Mucosa of descending colon (tissue), 3 donors: Measurements from ENCODE around the gene CALN1. TPM values are rescaled to one million over a fixed set of nuclear protein-coding genes. Genes with fewer than 3 reads are reported as not detected.

Source experiments
- ATAC-seq: fragments of 200-7000 bp; cut with Tn5 transposase; one replicate; pipeline ENCODE4 v1.9.1; 2020; ENCODE audit warnings: mild to moderate bottlenecking, moderate library complexity
- DNase-seq, 3 donors: peaks; one replicate each; pipeline ENCODE4 v3.0.0-alpha.2; 2020
- H3K36me3 ChIP-seq: fragments of 200-600 bp; one replicate; pipeline ENCODE4 v1.8.0; 2021; ENCODE audit warnings: low read depth, mild to moderate bottlenecking
- H3K4me1 ChIP-seq: fragments of 200-600 bp; one replicate; pipeline ENCODE4 v1.8.0; 2021; ENCODE audit warnings: low read depth, mild to moderate bottlenecking
- H3K4me3 ChIP-seq: fragments of 200-600 bp; one replicate; pipeline ENCODE4 v1.8.0; 2021; ENCODE audit warnings: mild to moderate bottlenecking
- H3K9me3 ChIP-seq: fragments of 200-600 bp; one replicate; pipeline ENCODE4 v1.8.0; 2021; ENCODE audit warnings: mild to moderate bottlenecking
- intact Hi-C, 2 donors: fragments of 100-400 bp; cut with DNase I in 1 of 2; cut with micrococcal nuclease in 1 of 2; formaldehyde crosslinking; loops; one replicate each; pipeline versions ENCODE4 v1.11.0 to v1.11.1; 2022; cut with DNase I, micrococcal nuclease
- total RNA-seq, 3 donors: library from RNA; stranded (reverse); fragmentation: NEBNext Ultra II Directional in 2 of 3; extraction: Animal tissue kit (Norgen Biotek cat#: 25700) in 2 of 3; gene quantifications; one replicate each; pipeline versions ENCODE4 v1.2.1 to v1.2.4, GENCODE V29; 2021 to 2023
- TF ChIP-seq, protein P1 (sequence below): fragments of 200-600 bp; IDR thresholded peaks from one replicate; pipeline ENCODE4 v1.8.0; 2022; ENCODE audit warnings: antibody characterized with exemption, mild to moderate bottlenecking
- donor health status: DM: no; HTN: no; CAD: no; lungs with moderate emphysema.
- donor health status: DM: no; HTN: no; CAD: no.
- donor health status: DM: no; HTN: yes; CAD: no.

The CALN1 gene
- total RNA-seq, 3 donors from 2014 or later, result not detected

DNA sequence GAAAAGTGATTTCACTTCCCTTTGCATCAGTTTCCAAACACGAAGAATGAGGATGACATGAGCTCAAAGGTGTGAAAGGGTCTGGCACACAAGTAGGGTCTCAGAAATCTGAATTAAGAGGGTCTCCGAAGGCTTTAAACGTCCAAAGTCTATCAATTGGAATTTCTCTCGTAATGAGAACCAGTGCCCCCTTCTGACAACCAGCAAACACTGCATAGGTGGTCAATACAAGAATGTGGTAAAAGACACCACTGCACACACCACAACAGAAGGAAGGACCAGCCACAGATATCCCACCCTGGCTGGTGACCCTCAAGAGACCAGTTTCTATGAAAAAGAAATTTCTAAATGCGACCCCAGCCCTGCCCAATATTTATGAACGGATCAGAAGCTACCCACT is 78.1 kb downstream of the CALN1 start:
- ATAC-seq (no peak), DNase-seq (no peak)
- Histone ChIP-seq H3K4me3 (no peak overlapping the region), H3K4me1 (no peaks in the 10 kb centered on the region), H3K9me3 (no peaks in the 10 kb centered on the region), H3K36me3 (no peaks in the 10 kb centered on the region)
- intact Hi-C loops, result no loop called here
- TF ChIP-seq, protein P1, sequence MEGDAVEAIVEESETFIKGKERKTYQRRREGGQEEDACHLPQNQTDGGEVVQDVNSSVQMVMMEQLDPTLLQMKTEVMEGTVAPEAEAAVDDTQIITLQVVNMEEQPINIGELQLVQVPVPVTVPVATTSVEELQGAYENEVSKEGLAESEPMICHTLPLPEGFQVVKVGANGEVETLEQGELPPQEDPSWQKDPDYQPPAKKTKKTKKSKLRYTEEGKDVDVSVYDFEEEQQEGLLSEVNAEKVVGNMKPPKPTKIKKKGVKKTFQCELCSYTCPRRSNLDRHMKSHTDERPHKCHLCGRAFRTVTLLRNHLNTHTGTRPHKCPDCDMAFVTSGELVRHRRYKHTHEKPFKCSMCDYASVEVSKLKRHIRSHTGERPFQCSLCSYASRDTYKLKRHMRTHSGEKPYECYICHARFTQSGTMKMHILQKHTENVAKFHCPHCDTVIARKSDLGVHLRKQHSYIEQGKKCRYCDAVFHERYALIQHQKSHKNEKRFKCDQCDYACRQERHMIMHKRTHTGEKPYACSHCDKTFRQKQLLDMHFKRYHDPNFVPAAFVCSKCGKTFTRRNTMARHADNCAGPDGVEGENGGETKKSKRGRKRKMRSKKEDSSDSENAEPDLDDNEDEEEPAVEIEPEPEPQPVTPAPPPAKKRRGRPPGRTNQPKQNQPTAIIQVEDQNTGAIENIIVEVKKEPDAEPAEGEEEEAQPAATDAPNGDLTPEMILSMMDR, result no peak

DNA sequence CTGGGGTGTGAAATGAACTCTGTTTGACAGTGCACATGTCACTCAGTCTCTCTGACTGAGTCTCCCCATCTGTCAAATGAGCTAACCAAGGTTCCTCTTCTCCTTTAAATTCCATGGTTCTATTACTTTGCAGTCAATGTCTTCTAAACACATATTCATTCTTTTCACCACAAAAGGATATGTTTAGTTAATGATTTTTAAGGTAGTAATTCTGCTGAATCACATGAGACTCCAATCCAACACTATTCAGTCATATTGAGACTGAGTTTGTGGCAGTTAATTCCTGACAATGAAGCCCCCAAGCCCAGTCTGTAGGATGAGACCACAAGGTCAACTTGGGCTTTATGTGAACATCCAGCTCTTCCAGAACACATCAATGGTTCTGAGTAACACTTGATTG is 85.3 kb downstream of the CALN1 start:
- intact Hi-C loops, result no loop called here
- no peak overlapping the region for H3K4me3 ChIP-seq
- DNase-seq, result no peak
- no peaks in the 10 kb centered on the region for H3K4me1 ChIP-seq
- no peak for ATAC-seq
- TF ChIP-seq, protein P1, result no peak
- no peaks in the 10 kb centered on the region for H3K9me3 ChIP-seq
- no peaks in the 10 kb centered on the region for H3K36me3 ChIP-seq

DNA sequence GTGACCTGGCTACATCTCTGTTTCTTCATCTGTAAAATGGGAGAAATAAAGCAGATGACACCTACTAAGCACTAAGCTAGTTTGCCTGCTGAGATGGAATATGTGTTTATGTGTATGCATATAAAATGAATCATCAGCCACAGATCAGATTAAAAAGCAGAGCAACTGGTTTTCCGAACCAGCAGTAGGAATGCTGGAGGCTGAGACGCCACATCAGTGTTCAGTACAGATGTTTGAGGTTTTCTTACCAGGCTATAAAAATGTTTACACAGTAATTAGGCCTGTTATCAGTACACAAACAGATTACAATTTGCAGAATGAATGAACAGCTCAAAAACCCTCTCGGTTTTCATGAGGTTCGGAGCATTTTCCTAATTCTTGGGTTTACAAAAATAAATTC is 85.8 kb downstream of the CALN1 start:
- no peaks in the 10 kb centered on the region for H3K9me3 ChIP-seq
- no peak overlapping the region for H3K4me3 ChIP-seq
- H3K4me1 ChIP-seq, result no peaks in the 10 kb centered on the region
- no peaks in the 10 kb centered on the region for H3K36me3 ChIP-seq
- TF ChIP-seq, protein P1, result no peak
- intact Hi-C loops, result no loop called here
- DNase-seq, result no peak
- no peak for ATAC-seq

DNA sequence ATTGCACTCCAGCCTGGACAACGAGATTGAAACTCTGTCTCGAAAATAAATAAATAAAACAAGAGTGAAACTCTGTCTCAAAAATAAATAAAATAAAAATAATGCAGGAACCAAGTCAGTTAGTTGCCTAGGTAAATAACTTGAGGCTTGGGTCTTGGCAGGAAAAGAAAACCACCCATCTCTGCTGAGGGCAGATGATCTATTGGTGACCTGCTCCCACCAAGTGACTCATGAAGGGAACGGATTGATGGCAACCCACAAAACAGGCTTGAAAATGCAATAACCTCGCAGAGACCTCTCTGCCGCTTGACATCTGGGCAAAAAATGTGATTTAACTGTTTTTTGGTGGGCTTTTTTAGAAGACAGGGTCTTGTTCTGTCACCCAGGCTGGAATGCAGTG is 86.6 kb downstream of the CALN1 start:
- no peak for ATAC-seq
- Histone ChIP-seq H3K4me3 (no peak overlapping the region), H3K4me1 (no peaks in the 10 kb centered on the region), H3K36me3 (no peaks in the 10 kb centered on the region), H3K9me3 (no peaks in the 10 kb centered on the region)
- intact Hi-C loops, result no loop called here
- DNase-seq, result no peak
- TF ChIP-seq, protein P1, result no peak

DNA sequence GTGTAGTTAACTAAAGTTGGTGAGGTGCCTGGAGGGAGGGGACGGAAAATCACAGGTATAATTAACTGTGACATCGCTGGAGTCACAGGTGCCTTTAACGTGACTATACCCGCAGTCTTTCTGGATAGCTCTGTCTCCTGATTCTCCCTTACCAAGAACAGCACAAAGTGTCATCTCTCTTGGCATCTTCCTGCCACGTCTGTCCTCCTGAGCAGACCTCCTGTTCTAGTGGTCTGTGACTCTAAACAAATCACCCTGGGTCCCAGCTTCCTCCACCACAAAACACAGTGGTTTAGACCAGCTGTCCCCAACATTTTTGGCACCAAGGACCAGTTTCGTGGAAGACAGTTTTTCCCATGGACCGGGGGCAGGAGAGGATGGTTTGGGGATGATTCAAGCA is 90.5 kb downstream of the CALN1 start:
- Histone ChIP-seq H3K4me1 (no peaks in the 10 kb centered on the region), H3K36me3 (no peaks in the 10 kb centered on the region), H3K9me3 (no peaks in the 10 kb centered on the region), H3K4me3 (no peak overlapping the region)
- TF ChIP-seq, protein P1, result no peak
- ATAC-seq (no peak), DNase-seq (no peak)
- intact Hi-C loops, result no loop called here

DNA sequence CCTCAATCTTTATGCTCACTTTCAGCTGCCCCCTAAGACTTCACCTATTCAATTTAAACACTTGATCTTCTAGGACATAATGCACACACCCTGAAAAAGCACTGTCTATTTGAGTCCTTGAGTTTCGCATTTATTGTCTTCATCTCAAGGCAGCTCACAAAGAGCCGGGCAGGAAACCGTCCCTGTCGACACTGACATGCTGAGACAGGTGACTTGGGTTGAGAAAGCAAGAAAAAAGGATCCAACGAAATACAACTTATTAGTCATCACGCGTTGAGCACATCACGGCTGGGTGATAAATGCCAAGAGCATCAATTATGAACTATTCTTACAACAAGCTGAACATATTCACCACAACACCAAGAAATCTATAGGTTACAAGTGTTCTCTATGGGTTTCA is 91.1 kb downstream of the CALN1 start:
- TF ChIP-seq, protein P1, result no peak
- ATAC-seq (no peak), DNase-seq (no peak)
- H3K4me3 ChIP-seq, result no peak overlapping the region
- intact Hi-C loops, result no loop called here
- no peaks in the 10 kb centered on the region for H3K36me3 ChIP-seq
- H3K4me1 ChIP-seq, result no peaks in the 10 kb centered on the region
- H3K9me3 ChIP-seq, result no peaks in the 10 kb centered on the region
